ENCODE results near the gene GATAD2A. TPM values are rescaled to one million over a fixed set of nuclear protein-coding genes. Genes with fewer than 3 reads are reported as not detected.
"Not testable (repeated sequence)": the region's sequence is repeated elsewhere in the genome, so short reads cannot be mapped to it uniquely, and the experiment has no call there.

The GATAD2A gene
- total and polyA plus RNA-seq, 4 donors = 14.2 to 44.1 (median 35.0) TPM

DNA sequence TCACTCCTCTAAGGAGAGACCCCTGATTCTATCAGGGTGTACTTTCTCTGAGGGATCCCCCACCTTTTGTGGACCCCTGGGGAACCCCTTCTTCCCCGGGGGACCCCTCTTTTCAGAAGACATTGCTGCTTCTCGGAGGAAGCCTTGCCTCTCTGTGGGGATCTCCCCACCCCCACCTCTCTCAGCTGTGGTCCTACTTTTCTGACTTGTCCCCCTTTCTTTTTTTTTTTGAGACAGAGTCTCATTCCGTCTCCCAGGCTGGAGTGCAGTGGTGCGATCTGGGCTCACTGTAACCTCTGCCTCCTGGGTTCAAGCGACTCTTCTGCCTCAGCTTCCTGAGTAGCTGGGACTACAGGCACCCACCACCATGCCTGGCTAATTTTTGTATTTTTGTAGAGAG lies 18.4 kb upstream of the GATAD2A start:
- H3K4me3 ChIP-seq (ENCODE audit: low read depth, low read length) = no peak overlapping the region
- H3K36me3 ChIP-seq (ENCODE audit: control insufficient read depth, insufficient read depth, low read length) = no peaks in the 10 kb centered on the region
- H3K4me1 ChIP-seq (ENCODE audit: control insufficient read depth, insufficient read depth, low read length) = peaks cover 32% of the 10 kb centered on the region
- no peak overlapping the region for H3K27ac ChIP-seq (ENCODE audit: low read depth, low read length)
- DNase-seq (ENCODE audit: low read depth in 4 of 6, low spot score in 6 of 6) = no peak
- H3K27me3 ChIP-seq (ENCODE audit: control insufficient read depth, insufficient read depth, low read length) = no peaks in the 10 kb centered on the region
- 83% methylated on average over 5 of the region's 5 CpGs for WGBS (ENCODE audit: insufficient coverage)
- no peaks in the 10 kb centered on the region for H3K9me3 ChIP-seq (ENCODE audit: control insufficient read depth, insufficient read depth, low read length)

GRCh38 chr19:19388568-19389555 lies 16.6 kb upstream of the GATAD2A start:
- Histone ChIP-seq H3K4me1 (ENCODE audit: control insufficient read depth, insufficient read depth, low read length) (peaks cover 32% of the 10 kb centered on the region), H3K9me3 (ENCODE audit: control insufficient read depth, insufficient read depth, low read length) (no peaks in the 10 kb centered on the region), H3K36me3 (ENCODE audit: control insufficient read depth, insufficient read depth, low read length) (no peaks in the 10 kb centered on the region), H3K27me3 (ENCODE audit: control insufficient read depth, insufficient read depth, low read length) (no peaks in the 10 kb centered on the region), H3K4me3 (ENCODE audit: low read depth, low read length) (no peak overlapping the region), H3K27ac (ENCODE audit: low read depth, low read length) (no peak overlapping the region)
- no peak for DNase-seq (ENCODE audit: low read depth in 4 of 6, low spot score in 6 of 6)
- WGBS (ENCODE audit: insufficient coverage) = 50% methylated on average over 7 of the region's 13 CpGs

- 96% methylated on average over 4 of the region's 12 CpGs for WGBS (ENCODE audit: insufficient coverage)
- not testable (repeated sequence) for DNase-seq (ENCODE audit: low read depth in 4 of 6, low spot score in 6 of 6); H3K4me3 ChIP-seq (ENCODE audit: low read depth, low read length); H3K36me3 ChIP-seq (ENCODE audit: control insufficient read depth, insufficient read depth, low read length); H3K27ac ChIP-seq (ENCODE audit: low read depth, low read length); H3K9me3 ChIP-seq (ENCODE audit: control insufficient read depth, insufficient read depth, low read length); H3K27me3 ChIP-seq (ENCODE audit: control insufficient read depth, insufficient read depth, low read length)
- peaks cover 29% of the 10 kb centered on the region for H3K4me1 ChIP-seq (ENCODE audit: control insufficient read depth, insufficient read depth, low read length)
Measured at GRCh38 chr19:19389683-19390082, 15.8 kb upstream of the GATAD2A start.

DNA sequence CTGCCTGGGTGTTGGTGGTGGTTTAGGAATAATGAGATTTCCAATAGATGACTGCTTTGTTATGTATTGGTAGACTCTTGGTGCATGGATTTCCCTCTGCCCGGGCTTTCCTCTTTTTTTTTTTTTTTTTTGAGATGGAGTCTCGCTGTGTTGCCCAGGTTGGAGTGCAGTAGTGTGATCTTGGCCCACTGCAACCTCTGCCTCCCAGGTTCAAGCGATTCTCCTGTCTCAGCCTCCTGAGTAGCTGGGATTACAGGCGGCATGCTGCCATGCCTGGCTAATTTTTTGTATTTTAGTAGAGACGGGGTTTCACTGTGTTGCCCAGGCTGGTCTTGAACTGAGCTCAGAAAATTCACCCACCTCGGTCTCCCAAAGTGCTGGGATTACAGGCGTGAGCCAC lies 11.1 kb upstream of the GATAD2A start:
- H3K9me3 ChIP-seq (ENCODE audit: control insufficient read depth, insufficient read depth, low read length); H3K36me3 ChIP-seq (ENCODE audit: control insufficient read depth, insufficient read depth, low read length); H3K27ac ChIP-seq (ENCODE audit: low read depth, low read length); H3K27me3 ChIP-seq (ENCODE audit: control insufficient read depth, insufficient read depth, low read length); DNase-seq (ENCODE audit: low read depth in 4 of 6, low spot score in 6 of 6); H3K4me3 ChIP-seq (ENCODE audit: low read depth, low read length): not testable (repeated sequence)
- peaks cover 12% of the 10 kb centered on the region for H3K4me1 ChIP-seq (ENCODE audit: control insufficient read depth, insufficient read depth, low read length)
- 93% methylated on average over 4 of the region's 7 CpGs for WGBS (ENCODE audit: insufficient coverage)

DNA sequence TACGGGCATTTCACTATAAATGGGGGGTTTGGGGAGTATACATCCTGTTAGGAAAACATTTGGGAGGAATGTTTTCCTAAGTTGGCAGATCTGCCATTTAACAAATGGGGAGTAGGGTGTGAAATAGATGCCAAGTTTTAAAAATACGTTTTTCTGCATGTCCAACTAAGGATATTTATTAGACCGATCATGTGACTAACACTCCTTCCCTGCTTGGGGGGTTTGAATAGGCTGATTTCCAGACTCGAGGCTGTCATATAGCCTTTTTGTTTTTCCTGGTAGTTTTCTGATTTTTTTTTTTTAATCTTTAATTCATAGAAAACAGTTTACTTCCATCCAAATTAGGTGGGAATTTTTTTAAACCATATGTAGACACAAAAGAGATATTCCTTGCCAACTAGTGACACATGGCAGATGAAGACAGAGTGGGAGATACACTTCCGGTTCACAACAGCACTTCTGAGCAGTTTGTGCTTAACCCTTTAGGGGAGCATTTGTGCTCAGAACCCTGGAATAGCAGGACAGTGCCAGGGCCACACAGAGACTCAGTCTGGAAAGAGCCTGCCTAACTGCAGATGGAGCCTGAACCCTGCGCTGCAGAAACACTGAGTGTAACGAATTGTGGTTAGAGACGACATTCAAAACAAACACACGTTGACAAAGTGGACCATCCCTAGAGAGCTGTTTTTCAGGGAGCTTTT lies 5.6 kb upstream of the GATAD2A start:
- DNase-seq (ENCODE audit: low read depth in 4 of 6, low spot score in 6 of 6) = peak in 2 of 6 donors; percentile 44 to 75
- H3K4me1 ChIP-seq (ENCODE audit: control insufficient read depth, insufficient read depth, low read length) = peaks cover 2% of the 10 kb centered on the region
- no peaks in the 10 kb centered on the region for H3K36me3 ChIP-seq (ENCODE audit: control insufficient read depth, insufficient read depth, low read length)
- WGBS (ENCODE audit: insufficient coverage) = 30% methylated on average over 3 of the region's 9 CpGs
- no peak overlapping the region for H3K4me3 ChIP-seq (ENCODE audit: low read depth, low read length)
- H3K9me3 ChIP-seq (ENCODE audit: control insufficient read depth, insufficient read depth, low read length) = no peaks in the 10 kb centered on the region
- H3K27ac ChIP-seq (ENCODE audit: low read depth, low read length) = no peak overlapping the region
- H3K27me3 ChIP-seq (ENCODE audit: control insufficient read depth, insufficient read depth, low read length) = no peaks in the 10 kb centered on the region

DNA sequence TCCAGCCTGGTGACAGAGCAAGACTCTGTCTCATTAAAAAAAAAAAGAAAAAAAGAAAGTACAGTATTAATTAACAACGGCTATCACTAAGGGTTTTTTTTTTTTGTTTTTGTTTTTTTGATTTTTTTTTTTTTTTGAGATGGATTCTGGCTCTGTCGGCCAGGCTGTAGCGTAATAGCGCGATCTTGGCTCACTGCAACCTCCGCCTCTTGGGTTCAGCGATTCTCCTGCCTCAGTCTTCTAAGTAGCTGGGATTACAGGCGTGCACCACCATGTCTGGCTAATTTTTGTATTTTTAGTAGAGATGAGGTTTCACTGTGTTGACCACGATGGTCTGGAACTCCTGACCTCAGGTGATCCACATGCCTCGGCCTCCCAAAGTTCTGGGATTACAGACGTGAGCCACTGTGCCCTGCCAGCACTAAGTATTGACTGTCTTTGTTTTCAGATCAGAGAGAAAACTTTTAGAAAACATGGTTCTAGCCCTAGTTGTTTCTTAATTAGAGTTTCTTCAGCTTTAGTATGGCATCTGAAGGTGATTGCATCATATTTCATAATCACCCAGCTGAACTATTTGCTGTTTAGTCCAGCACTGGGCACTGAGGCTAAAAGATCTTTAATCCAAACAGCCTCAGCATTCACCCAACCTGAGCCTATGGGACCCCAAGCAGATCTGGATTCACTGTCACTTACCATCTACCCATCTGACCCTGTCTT lies 2.7 kb upstream of the GATAD2A start:
- no peak overlapping the region for H3K27ac ChIP-seq (ENCODE audit: low read depth, low read length)

GRCh38 chr19:19403373-19403901 lies 2.0 kb upstream of the GATAD2A start:
- Histone ChIP-seq H3K4me3 (ENCODE audit: low read depth, low read length) (no peak overlapping the region), H3K27me3 (ENCODE audit: control insufficient read depth, insufficient read depth, low read length) (no peaks in the 10 kb centered on the region), H3K9me3 (ENCODE audit: control insufficient read depth, insufficient read depth, low read length) (no peaks in the 10 kb centered on the region), H3K4me1 (ENCODE audit: control insufficient read depth, insufficient read depth, low read length) (peaks cover 17% of the 10 kb centered on the region), H3K27ac (ENCODE audit: low read depth, low read length) (no peak overlapping the region), H3K36me3 (ENCODE audit: control insufficient read depth, insufficient read depth, low read length) (no peaks in the 10 kb centered on the region)
- no peak for DNase-seq (ENCODE audit: low read depth in 4 of 6, low spot score in 6 of 6)
- WGBS (ENCODE audit: insufficient coverage) = 98% methylated on average over 4 of the region's 5 CpGs

More for the DNA sequence above, 2.7 kb upstream of the GATAD2A start:
- WGBS (ENCODE audit: insufficient coverage) = 97% methylated on average over 9 of the region's 11 CpGs
- H3K4me3 ChIP-seq (ENCODE audit: low read depth, low read length) = no peak overlapping the region
- H3K36me3 ChIP-seq (ENCODE audit: control insufficient read depth, insufficient read depth, low read length) = no peaks in the 10 kb centered on the region
- peaks cover 17% of the 10 kb centered on the region for H3K4me1 ChIP-seq (ENCODE audit: control insufficient read depth, insufficient read depth, low read length)
- H3K9me3 ChIP-seq (ENCODE audit: control insufficient read depth, insufficient read depth, low read length) = no peaks in the 10 kb centered on the region
- no peak for DNase-seq (ENCODE audit: low read depth in 4 of 6, low spot score in 6 of 6)
- H3K27me3 ChIP-seq (ENCODE audit: control insufficient read depth, insufficient read depth, low read length) = no peaks in the 10 kb centered on the region

DNA sequence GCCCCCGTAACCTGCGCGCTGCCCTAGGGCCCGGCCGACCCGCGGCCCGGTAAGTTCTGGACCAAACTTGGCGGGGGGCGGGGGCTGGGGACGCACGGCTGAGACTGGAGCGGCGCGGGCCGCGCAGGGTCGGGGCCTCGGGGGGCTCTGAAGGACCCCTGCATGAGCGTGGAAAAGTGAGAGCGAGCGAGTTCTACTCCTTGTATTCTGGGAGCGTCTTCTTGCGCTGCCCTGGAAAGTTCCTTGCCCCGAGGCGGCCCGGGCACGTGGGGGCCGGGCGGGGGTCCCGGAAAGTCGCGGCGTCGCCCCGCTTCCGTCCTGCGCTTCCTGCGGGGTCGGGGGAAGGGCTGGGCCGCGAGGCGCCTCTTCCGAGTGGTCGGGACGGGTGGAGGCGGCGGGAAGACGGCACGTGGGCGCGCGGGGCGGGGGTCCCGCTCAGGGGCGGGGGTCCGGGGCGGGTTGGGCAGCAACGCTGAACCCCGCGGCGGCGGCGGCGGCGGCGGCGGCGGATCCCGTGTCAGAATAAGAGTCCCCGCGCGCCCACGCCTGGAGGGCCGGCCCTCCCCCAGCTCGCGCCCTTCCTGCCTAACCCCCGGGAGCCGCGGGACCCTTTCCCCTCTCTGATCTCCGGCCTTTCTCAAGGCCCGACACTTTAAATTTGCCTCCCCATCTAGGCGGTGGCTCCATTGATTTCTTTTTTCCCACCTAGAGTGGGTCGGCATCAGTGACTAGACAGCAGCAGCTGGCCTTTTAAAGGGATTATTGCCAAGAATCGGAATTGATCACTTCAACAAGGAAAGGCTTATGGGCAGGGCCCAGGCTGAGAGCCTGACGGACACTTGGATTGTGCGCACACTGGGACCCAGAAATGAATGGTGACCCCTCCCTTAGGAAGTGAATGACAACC lies 749 bp downstream of the GATAD2A start:
- no peaks in the 10 kb centered on the region for H3K27me3 ChIP-seq (ENCODE audit: control insufficient read depth, insufficient read depth, low read length)
- H3K9me3 ChIP-seq (ENCODE audit: control insufficient read depth, insufficient read depth, low read length) = no peaks in the 10 kb centered on the region
- H3K4me1 ChIP-seq (ENCODE audit: control insufficient read depth, insufficient read depth, low read length) = peaks cover 26% of the 10 kb centered on the region
- WGBS (ENCODE audit: insufficient coverage) = under 1% methylated on average over 87 of the region's 87 CpGs
- no peaks in the 10 kb centered on the region for H3K36me3 ChIP-seq (ENCODE audit: control insufficient read depth, insufficient read depth, low read length)
- peak overlapping the region; percentile 71 for H3K4me3 ChIP-seq (ENCODE audit: low read depth, low read length)
- H3K27ac ChIP-seq (ENCODE audit: low read depth, low read length) = peak overlapping the region; percentile 69
- DNase-seq (ENCODE audit: low read depth in 4 of 6, low spot score in 6 of 6) = peak in 3 of 6 donors; percentile 31 to 81 (median 80)

All from spinal cord (tissue), 10 donors.